ENCODE measurements around the gene TFDP1.

Gene TFDP1

DNA sequence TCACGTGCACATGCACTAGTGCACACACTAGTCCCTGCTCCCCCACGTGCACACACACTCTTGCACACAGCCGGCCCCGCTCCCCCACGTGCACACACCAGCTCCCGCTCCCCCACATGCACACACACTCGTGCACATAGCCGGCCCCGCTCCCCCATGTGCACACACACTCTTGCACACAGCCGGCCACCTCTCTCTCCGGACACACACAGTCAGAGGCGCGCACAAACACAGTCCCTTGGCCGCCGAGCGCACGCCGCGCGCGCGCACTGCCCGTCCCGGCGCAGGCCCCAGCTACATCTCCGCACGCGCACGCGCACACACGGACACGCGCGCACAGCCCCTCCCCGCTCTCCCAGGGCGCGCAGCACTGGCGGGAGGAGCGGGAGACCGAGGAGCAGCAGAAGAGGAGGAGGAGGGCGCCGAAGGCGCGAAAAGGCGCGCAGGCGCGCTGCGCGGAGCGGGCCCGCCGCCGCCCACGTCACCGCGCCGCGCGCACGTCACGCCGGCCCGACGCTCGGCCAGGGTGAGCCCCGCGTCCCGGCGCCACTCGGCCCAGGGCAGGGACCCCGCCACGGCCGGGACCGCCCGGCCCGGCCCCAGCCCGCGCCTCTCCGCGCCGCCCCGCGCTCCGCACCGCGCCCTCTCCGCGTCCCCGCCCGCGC lies at the start of gene TFDP1:
Gene TFDP1 (plus strand): TSS at position 549 of the 665 bp plus-strand sequence. CDS start 1,085 bp downstream, outside the sequence.
- peak; percentile 77 for DNase-seq

GRCh38 chr13:113535381-113535781 lies 49.2 kb upstream of the TFDP1 start:
- no peak for DNase-seq

DNA sequence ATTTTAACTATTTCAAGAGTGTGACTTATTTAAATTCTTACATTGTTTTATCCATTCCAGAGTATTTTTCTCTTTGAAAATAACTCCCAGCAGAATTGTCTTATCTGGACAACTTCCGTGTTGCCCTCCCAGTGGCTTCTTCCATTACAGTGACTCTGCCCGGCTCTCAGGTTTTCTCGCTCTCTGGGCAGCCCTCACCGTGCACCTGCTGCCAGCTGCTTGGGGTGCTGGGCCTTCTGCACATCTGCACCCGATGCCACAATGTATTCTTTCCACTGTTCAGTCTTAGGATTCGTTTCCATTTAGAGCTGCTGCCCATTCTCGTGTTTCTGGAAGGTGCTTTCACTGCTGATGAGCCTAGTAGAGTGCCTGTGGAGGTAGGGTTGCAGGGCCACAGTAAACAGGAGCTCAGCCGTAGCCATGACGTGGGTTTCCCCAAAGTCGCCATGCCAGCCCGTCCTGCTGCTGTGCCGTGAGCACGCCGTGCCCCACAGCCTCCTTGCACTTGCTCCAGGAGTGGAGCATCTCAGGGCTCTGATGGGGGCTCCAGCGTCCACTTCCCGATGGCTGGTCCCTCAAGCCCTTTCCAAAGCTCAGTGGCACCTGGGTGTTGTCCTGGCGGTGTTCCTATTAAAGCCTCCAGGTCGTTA lies 48.0 kb upstream of the TFDP1 start:
- no peak for DNase-seq

DNA sequence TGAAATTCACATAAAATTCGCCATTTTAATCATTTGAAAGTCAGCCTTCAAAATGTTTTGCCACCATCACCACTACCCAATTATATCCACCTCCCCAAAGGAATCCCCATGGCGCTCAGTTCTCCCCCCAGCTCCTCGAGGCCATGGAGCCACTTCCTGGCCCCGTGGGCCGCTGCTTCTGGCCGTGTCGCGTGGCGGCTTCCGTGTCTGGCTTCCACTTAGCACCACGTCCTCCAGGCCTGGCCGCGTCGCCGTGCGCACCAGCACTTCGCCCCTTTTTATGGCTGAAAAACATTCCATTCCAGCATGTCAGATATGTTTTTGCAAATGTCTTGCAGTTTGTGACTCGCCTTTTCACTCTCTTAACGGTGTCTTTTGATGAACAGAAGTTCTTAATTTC lies 47.3 kb upstream of the TFDP1 start:
- no peak for DNase-seq

- no peak for DNase-seq
Measured at GRCh38 chr13:113537909-113538688, 46.5 kb upstream of the TFDP1 start.

GRCh38 chr13:113538689-113539058 lies 45.9 kb upstream of the TFDP1 start:
- no peak for DNase-seq

- no peak for DNase-seq
Measured at GRCh38 chr13:113539176-113539575, 45.4 kb upstream of the TFDP1 start.

DNA sequence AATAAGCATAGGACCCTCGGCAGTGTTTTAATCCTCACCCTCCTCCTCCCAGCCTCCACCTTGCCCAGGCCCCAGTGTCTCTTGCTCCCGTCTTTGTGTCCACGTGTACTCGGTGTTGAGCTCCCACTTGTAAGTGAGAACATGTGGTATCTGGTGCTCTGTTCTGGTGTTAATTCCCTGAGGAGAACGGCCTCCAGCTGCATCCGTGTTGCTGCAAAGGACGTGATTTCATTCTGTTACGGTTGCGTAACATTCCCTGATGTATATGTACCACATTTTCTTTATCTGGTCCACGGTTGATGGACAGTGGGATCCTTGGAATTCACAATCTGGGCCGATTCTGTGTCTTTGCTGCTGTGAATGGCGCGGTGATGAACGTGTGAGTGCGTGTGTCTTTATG lies 44.7 kb upstream of the TFDP1 start:
- no peak for DNase-seq

DNA sequence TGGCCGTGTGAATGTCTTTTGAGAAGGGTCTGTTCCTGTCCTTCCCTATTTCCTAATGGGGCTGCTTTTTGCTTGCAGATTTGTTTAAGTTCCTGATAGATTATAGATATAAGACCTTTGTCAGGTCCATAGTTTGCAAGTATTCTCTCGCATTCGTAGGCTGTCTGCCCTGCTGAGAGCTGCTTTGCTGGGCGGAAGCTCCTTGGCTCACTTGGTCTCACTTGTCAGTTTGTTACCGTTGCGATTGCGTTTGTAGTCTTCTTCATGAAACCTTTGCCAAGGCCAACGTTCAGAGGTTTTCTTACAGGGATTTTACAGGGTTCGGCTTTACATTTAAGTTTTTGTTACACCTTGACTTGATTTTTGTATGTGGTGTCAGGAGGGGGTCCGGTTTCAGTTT lies 44.0 kb upstream of the TFDP1 start:
- DNase-seq: no peak

- no peak for DNase-seq
Measured at GRCh38 chr13:113542751-113543424, 41.7 kb upstream of the TFDP1 start.

DNA sequence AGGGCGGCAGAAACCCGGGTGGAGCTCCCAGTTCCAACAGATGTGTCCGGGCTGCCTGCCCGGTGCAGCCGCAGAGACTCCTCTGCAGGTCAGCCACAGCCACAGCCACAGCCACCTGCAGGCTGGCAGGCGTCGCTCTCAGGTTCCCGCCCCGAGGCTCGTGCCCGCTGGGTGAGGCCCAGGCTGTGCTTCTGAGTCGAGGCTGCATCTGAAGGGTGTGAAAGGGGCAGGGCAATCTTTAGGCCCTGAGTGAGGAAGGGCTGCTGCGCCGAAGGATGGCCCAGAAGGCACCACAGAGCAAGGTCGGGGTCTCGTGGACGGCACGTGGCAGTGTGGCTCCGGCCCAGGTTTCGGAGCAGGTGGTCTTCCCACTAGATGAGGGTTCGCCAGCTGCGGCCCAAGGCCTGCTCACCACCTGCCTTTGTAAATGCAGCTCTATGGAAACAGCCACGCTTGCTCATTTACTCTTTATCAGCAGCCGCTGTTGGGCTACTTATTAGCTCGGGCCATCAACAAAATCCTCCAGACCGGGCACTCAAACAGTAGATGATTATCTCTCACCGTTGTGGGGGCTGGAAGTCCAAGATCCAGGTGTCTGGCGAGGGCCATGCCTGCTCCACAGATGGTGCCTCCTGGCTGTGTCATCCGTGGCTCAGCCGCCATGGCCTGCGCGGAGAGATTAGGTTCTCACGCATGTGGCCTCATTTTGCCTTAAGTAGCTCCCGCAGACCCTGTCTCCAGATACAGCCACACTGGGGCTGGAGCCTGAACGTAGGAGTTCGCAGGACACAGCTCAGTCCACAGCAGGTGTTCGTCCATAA lies 40.3 kb upstream of the TFDP1 start:
- DNase-seq: no peak

- DNase-seq: no peak
Measured at GRCh38 chr13:113544896-113545295, 39.7 kb upstream of the TFDP1 start.

DNA sequence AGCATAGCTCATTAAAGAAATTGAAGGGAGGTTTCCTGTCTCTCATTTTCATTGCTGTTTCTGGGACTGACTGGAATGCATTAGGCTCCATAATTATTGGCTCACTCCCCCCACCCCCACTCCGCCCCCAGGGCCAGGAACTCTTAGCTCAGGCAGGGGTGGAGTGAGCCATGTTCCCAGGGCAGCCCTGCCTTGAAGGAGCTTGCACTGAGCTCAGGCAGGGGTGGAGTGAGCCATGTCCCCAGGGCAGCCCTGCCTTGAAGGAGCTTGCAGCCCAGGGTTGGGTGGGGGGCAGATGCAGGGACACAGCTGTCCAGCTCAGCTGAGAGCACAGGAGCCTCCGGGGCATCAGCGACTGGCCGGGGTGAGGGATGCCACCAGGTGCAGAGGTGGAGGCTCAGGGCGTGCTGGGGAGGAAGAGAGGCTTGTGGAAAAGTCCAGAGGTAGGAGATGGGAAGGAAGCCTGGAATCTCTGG lies 39.1 kb upstream of the TFDP1 start:
- no peak for DNase-seq

- DNase-seq: no peak
Measured at GRCh38 chr13:113545931-113546516, 38.5 kb upstream of the TFDP1 start.

DNA sequence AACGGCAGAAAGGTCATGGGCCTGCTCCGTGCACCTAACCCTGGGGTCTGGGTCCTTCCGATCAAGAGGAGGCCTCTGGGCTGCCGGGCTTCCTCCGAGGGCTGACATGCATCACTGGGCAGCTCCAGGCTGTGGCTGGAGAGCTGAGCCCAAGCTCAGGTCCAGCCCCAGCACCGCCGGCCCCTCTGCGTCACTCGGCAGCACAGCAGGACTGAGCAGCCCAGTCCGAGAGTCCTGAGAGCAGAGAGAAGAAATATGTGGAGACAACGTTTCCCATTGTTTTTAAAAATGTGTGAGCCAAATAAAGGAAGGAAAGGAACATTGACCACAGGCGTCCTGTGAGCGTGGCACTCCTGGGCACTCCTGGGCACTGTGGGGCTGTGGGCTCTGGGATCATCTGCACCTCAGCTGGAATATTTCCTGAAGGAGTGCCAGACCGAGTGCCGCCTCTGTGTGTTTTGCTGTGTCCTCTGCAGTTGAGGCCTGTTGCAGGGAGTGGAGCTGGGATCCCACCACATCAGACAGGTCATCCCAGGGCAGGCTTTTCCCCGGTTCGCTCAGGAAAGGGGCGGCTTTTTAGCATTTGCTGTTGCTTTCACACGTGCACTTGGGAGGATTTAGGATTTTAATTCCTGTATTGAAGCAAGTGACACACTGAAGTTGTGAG lies 37.8 kb upstream of the TFDP1 start:
- DNase-seq: no peak

DNA sequence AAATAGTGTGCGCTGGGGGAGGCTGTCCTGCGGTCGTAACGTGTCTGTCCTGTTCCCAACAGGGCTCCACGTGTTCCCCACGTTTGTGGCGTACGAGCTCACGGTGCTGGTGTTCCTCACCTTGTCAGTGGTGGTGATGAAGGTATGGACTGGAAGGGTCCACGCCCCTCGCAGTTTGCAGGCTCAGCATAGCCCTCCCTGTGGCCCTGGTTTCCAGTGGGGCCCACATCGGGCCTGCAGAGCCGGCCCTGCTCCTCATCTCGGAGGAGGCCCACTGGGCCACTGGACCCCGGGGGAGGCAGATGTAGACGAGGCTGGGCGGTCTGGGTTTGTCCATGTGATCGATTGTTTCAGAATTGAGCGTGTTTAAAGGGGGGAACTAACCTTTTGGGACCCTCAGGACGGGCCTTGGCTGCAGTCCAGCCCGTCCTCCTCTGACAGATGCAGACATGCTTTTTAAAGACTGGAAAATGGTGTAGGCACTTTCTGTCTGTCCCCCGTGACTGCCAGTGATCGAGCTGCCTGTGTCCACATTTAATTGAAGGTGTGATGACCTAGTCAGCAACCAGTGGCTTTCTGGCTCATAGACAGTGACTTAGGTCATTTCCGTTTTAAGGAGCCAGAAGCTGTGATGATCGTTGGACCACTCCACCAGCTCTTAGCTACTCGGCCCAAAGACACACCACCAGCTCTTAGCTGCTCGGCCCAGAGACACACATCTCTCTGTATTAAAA lies 37.1 kb upstream of the TFDP1 start:
- no peak for DNase-seq

- DNase-seq: no peak
Measured at GRCh38 chr13:113548171-113548641, 36.3 kb upstream of the TFDP1 start.

DNA sequence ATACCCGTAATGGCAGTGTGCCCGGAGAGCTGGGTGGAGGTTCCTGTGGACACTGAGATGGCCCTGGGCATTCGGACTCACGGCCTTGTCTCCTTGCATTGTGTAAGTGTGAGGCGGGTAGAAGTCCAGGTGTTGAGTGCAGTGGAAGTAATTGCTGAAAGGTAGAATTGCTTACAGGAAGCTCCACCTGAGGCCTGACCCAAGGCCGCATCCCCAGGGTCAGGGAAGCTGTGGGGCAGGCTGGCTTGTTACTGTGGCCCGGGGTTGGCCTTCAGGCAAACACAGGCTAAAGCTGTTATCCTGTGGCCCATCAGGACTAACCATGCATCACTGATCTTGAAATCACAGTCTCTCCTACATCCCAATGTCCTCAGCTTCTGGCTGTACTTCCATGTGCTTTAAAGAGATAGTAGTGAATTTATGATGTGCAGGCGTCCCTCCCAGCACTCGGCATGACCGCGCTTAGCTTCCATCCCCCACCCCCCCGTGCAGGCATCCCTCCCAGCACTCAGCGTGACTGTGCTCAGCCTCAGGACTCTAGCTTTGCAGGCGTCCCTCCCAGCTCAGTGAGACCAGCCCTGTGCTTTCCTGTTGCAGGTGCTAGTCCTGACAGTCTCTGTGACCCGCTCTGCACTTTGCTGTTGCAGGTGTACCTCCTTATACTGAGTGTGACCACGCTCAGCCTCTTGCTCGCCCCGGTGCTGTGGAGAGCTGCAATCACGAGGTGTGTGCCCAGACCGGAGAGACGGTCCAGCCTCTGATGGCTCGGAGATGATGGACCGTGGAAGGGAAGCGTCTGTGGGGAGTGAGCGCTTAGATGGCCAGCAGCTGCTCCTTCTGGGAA lies 35.6 kb upstream of the TFDP1 start:
- peak; percentile 52 for DNase-seq

DNA sequence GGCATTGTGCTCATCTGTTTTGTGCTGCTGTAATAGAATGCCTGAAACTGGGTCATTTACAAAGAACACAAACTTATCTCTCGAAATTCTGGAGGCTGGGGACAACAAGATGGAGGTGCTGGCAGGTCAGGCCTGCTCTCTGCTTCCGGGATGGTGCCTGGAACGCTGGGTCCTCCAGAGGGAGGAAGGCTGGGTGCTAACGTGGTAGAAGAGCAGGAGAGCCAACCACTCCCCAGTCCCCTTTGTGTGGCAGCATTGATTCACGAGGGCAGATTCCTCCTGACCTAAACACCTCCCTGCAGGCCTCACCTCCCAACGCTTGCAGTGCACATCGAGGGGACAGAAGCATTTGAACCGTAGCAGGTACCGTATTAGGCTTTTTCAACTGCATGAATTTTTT lies 34.1 kb upstream of the TFDP1 start:
- no peak for DNase-seq
